H9 (cell line): ENCODE results near the gene MCF2L. TPM values are rescaled to one million over a fixed set of nuclear protein-coding genes. Genes with fewer than 3 reads are reported as not detected.

Experiments used
- DNase-seq: peaks from one replicate; pipeline ENCODE4 v3.0.0-alpha.2; 2017
- H2AFZ ChIP-seq: one replicate; pipeline ENCODE4 v1.6.1; 2013; ENCODE audit warnings: mild to moderate bottlenecking, low read length, control low read depth, moderate library complexity
- H2AK5ac ChIP-seq: 2 replicates; pipeline ENCODE4 v1.6.1; 2013; ENCODE audit warnings: low read length, control low read depth, mixed read lengths; ENCODE audit not compliant: insufficient read length
- H2BK120ac ChIP-seq: one replicate; pipeline ENCODE4 v1.6.1; 2013; ENCODE audit warnings: low read depth, mild to moderate bottlenecking, low read length, control low read depth, inconsistent platforms; ENCODE audit not compliant: poor library complexity, severe bottlenecking
- H2BK12ac ChIP-seq: 2 replicates; pipeline ENCODE4 v1.6.1; 2013; ENCODE audit warnings: low read length, control low read depth, mixed read lengths, low read depth; ENCODE audit not compliant: insufficient read length
- H2BK15ac ChIP-seq: 2 replicates; pipeline ENCODE4 v1.6.1; 2013; ENCODE audit warnings: low read depth, low read length, control low read depth
- H2BK20ac ChIP-seq: one replicate; pipeline ENCODE4 v1.6.1; 2013; ENCODE audit warnings: low read depth, mild to moderate bottlenecking, low read length, control low read depth, inconsistent platforms; ENCODE audit not compliant: poor library complexity, severe bottlenecking
- H2BK5ac ChIP-seq: 2 replicates; pipeline ENCODE4 v1.6.1; 2013; ENCODE audit warnings: low read length, control low read depth, mixed read lengths; ENCODE audit not compliant: insufficient read length
- H3K14ac ChIP-seq: 2 replicates; pipeline ENCODE4 v1.6.1; 2013; ENCODE audit warnings: low read length, control low read depth; ENCODE audit not compliant: insufficient read depth
- H3K18ac ChIP-seq: 2 replicates; pipeline ENCODE4 v1.6.1; 2013; ENCODE audit warnings: low read depth, mild to moderate bottlenecking, mixed read lengths, low read length, control low read depth; ENCODE audit not compliant: insufficient read length
- H3K23ac ChIP-seq: 2 replicates; pipeline ENCODE4 v1.6.1; 2013; ENCODE audit warnings: low read length, control low read depth, mixed read lengths, low read depth; ENCODE audit not compliant: insufficient read length
- H3K23me2 ChIP-seq: 2 replicates; pipeline ENCODE4 v1.6.1; 2013; ENCODE audit warnings: low read depth, mild to moderate bottlenecking, mixed read lengths, low read length, control low read depth; ENCODE audit not compliant: insufficient read length, poor library complexity, severe bottlenecking
- H3K27ac ChIP-seq: 2 replicates; pipeline ENCODE4 v1.5.1; 2013; ENCODE audit warnings: low read length, control low read depth, mixed read lengths, low read depth; ENCODE audit not compliant: insufficient read length
- H3K27me3 ChIP-seq: 2 replicates; pipeline ENCODE4 v1.6.1; 2013; ENCODE audit warnings: low read length, control low read depth, inconsistent platforms; ENCODE audit not compliant: insufficient read depth
- H3K4ac ChIP-seq: 2 replicates; pipeline ENCODE4 v1.6.1; 2013; ENCODE audit warnings: low read depth, mild to moderate bottlenecking, control low read depth, inconsistent platforms, low read length, moderate library complexity
- H3K4me1 ChIP-seq: 2 replicates; pipeline ENCODE4 v1.6.1; 2013; ENCODE audit warnings: low read length, control low read depth, inconsistent platforms; ENCODE audit not compliant: insufficient read depth
- H3K4me2 ChIP-seq: 2 replicates; pipeline ENCODE4 v1.6.1; 2013; ENCODE audit warnings: low read length, control low read depth, mixed read lengths; ENCODE audit not compliant: insufficient read length, insufficient read depth
- H3K56ac ChIP-seq: 2 replicates; pipeline ENCODE4 v1.6.1; 2013; ENCODE audit warnings: low read depth, mild to moderate bottlenecking, mixed read lengths, low read length, control low read depth; ENCODE audit not compliant: insufficient read length
- H3K79me1 ChIP-seq: 2 replicates; pipeline ENCODE4 v1.6.1; 2013; ENCODE audit warnings: low read depth, mild to moderate bottlenecking, moderate library complexity, low read length, control low read depth, inconsistent platforms; ENCODE audit not compliant: insufficient read depth, poor library complexity, severe bottlenecking
- H3K79me2 ChIP-seq: 2 replicates; pipeline ENCODE4 v1.6.1; 2013; ENCODE audit warnings: low read length, control low read depth, inconsistent platforms; ENCODE audit not compliant: insufficient read depth
- H3K9ac ChIP-seq: 2 replicates; pipeline ENCODE4 v1.6.1; 2013; ENCODE audit warnings: low read length, control low read depth, mixed read lengths; ENCODE audit not compliant: insufficient read length; ENCODE audit errors: extremely low read depth
- H3K9me3 ChIP-seq: one replicate; pipeline ENCODE4 v1.6.1; 2013; ENCODE audit warnings: low read depth, low read length, inconsistent platforms; ENCODE audit not compliant: control insufficient read depth
- H3T11ph ChIP-seq: one replicate; pipeline ENCODE4 v1.6.1; 2013; ENCODE audit warnings: mild to moderate bottlenecking, low read length, control low read depth, inconsistent platforms
- H4K20me1 ChIP-seq: one replicate; pipeline ENCODE4 v1.6.1; 2013; ENCODE audit not compliant: control insufficient read depth, insufficient read length, insufficient read depth
- H4K5ac ChIP-seq: 2 replicates; pipeline ENCODE4 v1.6.1; 2013; ENCODE audit warnings: low read depth, mild to moderate bottlenecking, mixed read lengths, low read length, control low read depth; ENCODE audit not compliant: insufficient read length
- H4K8ac ChIP-seq: replicated peaks from 2 replicates; pipeline ENCODE4 v1.6.1; 2013; ENCODE audit warnings: low read length, control low read depth, mixed read lengths, low read depth; ENCODE audit not compliant: insufficient read length
- H4K91ac ChIP-seq: 2 replicates; pipeline ENCODE4 v1.6.1; 2013; ENCODE audit warnings: low read depth, mild to moderate bottlenecking, moderate library complexity, mixed read lengths, low read length, control low read depth; ENCODE audit not compliant: insufficient read length
- H3K27ac Mint-ChIP-seq, 3 experiments: 2 replicates in 2 of 3; 3 replicates in 1 of 3; pipeline ENCODE4 v1.8.0; 2020 to 2021; ENCODE audit warnings: mixed read lengths in 3 of 3, mild to moderate bottlenecking in 1 of 3, moderate library complexity in 1 of 3
- H3K27me3 Mint-ChIP-seq: 2 replicates; pipeline ENCODE4 v1.8.0; 2021; ENCODE audit warnings: low read depth, mild to moderate bottlenecking, moderate library complexity, mixed read lengths
- H3K36me3 Mint-ChIP-seq, 3 experiments: 2 replicates in 2 of 3; 3 replicates in 1 of 3; pipeline ENCODE4 v1.8.0; 2020 to 2021; ENCODE audit warnings: low read depth in 3 of 3, mixed read lengths in 3 of 3; ENCODE audit not compliant: insufficient read depth in 1 of 3
- H3K4me1 Mint-ChIP-seq, 2 experiments: 2 replicates each; pipeline ENCODE4 v1.8.0; 2020; ENCODE audit warnings: mixed read lengths in 2 of 2
- H3K4me3 Mint-ChIP-seq, 2 experiments: 2 replicates in 1 of 2; 3 replicates in 1 of 2; pipeline ENCODE4 v1.8.0; 2020 to 2021; ENCODE audit warnings: mild to moderate bottlenecking in 2 of 2, mixed read lengths in 2 of 2, moderate library complexity in 1 of 2
- H3K9me3 Mint-ChIP-seq, 2 experiments: 2 replicates in 1 of 2; 3 replicates in 1 of 2; pipeline ENCODE4 v1.8.0; 2020; ENCODE audit warnings: mild to moderate bottlenecking in 2 of 2, mixed read lengths in 2 of 2, moderate library complexity in 1 of 2
- WGBS: extraction: QIAGEN DNeasy Blood & Tissue Kit; methylation state at CpG from one replicate; pipeline ENCODE4 v1.1.7; 2013; ENCODE audit warnings: missing lambda C conversion rate, low lambda C conversion rate, mixed read lengths; ENCODE audit not compliant: insufficient read length; ENCODE audit errors: extremely low coverage; 5-methylcytosine and 5-hydroxymethylcytosine counted together
- total RNA-seq: library from RNA; stranded (reverse); gene quantifications from 2 replicates; pipeline ENCODE4 v1.2.1, GENCODE V29; 2021
- TF ChIP-seq, protein P1 (sequence below): fragments of 200-600 bp; sonication (generic); conservative IDR thresholded peaks from 3 replicates; pipeline ENCODE4 v1.8.0; 2021; ENCODE audit warnings: antibody characterized with exemption, mild to moderate bottlenecking

The MCF2L gene
- total RNA-seq, 1 experiment from 2014 or later = 18.5 TPM

DNA sequence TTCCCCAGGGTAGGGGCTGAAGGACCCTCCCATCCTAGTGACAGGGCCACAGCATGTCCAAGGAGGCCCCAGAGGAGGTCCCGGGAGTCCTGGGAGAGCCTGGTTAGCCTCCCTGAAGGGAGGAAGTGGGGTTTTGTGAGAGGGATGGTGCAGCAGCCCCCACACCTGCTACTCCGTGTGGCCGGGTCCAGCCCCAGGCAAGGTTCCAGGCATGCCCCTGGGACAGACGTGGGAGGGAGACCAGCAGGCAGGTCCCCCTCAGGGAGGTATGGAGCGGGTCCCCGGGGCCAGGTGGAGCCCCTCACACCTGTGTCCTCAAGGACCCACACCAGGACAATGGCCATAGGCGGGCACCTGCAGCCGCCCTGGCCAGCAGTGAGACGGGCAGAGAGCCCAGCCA, 134.6 kb downstream of the MCF2L start:
- Histone ChIP-seq H2BK5ac (no peak overlapping the region), H3T11ph (no peak overlapping the region), H3K27ac (no peak overlapping the region), H2BK20ac (no peak overlapping the region), H2BK120ac (no peak overlapping the region), H3K23ac (no peak overlapping the region), H3K79me1 (no peaks in the 10 kb centered on the region), H3K9ac (no peak overlapping the region), H3K18ac (no peak overlapping the region), H2AK5ac (no peak overlapping the region), H4K20me1 (peaks cover 4% of the 10 kb centered on the region), H2BK15ac (no peak overlapping the region), H3K4me2 (no peak overlapping the region), H3K9me3 (no peaks in the 10 kb centered on the region), H3K4ac (no peak overlapping the region), H4K5ac (no peak overlapping the region), H3K23me2 (no peaks in the 10 kb centered on the region), H4K91ac (no peak overlapping the region), H3K14ac (no peak overlapping the region; the same call in 1 of the 2 replicates), H2AFZ (no peak overlapping the region), H3K4me1 (no peaks in the 10 kb centered on the region; the same call in 1 of the 2 replicates), H3K56ac (no peak overlapping the region), H3K79me2 (no peaks in the 10 kb centered on the region), H4K8ac (no peak overlapping the region), H2BK12ac (no peak overlapping the region), H3K27me3 (no peaks in the 10 kb centered on the region)
- TF ChIP-seq, protein P1, sequence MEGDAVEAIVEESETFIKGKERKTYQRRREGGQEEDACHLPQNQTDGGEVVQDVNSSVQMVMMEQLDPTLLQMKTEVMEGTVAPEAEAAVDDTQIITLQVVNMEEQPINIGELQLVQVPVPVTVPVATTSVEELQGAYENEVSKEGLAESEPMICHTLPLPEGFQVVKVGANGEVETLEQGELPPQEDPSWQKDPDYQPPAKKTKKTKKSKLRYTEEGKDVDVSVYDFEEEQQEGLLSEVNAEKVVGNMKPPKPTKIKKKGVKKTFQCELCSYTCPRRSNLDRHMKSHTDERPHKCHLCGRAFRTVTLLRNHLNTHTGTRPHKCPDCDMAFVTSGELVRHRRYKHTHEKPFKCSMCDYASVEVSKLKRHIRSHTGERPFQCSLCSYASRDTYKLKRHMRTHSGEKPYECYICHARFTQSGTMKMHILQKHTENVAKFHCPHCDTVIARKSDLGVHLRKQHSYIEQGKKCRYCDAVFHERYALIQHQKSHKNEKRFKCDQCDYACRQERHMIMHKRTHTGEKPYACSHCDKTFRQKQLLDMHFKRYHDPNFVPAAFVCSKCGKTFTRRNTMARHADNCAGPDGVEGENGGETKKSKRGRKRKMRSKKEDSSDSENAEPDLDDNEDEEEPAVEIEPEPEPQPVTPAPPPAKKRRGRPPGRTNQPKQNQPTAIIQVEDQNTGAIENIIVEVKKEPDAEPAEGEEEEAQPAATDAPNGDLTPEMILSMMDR = no peak
- DNase-seq = no peak
- Mint-ChIP-seq H3K4me1 (peaks cover 7 to 15% of the 10 kb centered on the region in 2 experiments; a peak in 2 of 4 replicates), H3K4me3 (no peak overlapping the region), H3K36me3 (no peaks in the 10 kb centered on the region), H3K9me3 (no peaks in the 10 kb centered on the region; a peak in 1 of 5 replicates), H3K27ac (no peak overlapping the region), H3K27me3 (peaks cover 10% of the 10 kb centered on the region)
- no CpG with 5 or more reads among the region's 9 CpGs for WGBS
